Coronary artery (tissue), 2 donors: ENCODE data around the gene STPG4.

Experiments used
- DNase-seq: peaks from one replicate; pipeline ENCODE4 v3.0.0-alpha.2; 2017; ENCODE audit warnings: low spot score
- H3K27ac ChIP-seq, 2 donors: fragments of 200-600 bp; sonication (generic); one replicate each; pipeline ENCODE4 v1.5.1; 2016 to 2019
- H3K4me3 ChIP-seq: fragments of 200-600 bp; sonication (generic); 2 replicates; pipeline ENCODE4 v1.5.1; 2016; ENCODE audit warnings: mild to moderate bottlenecking, moderate library complexity
- TF ChIP-seq, protein P1 (sequence below): fragments of 200-600 bp; sonication (generic); IDR thresholded peaks from one replicate; pipeline ENCODE4 v1.5.1; 2019; ENCODE audit warnings: antibody characterized with exemption

Gene STPG4

DNA sequence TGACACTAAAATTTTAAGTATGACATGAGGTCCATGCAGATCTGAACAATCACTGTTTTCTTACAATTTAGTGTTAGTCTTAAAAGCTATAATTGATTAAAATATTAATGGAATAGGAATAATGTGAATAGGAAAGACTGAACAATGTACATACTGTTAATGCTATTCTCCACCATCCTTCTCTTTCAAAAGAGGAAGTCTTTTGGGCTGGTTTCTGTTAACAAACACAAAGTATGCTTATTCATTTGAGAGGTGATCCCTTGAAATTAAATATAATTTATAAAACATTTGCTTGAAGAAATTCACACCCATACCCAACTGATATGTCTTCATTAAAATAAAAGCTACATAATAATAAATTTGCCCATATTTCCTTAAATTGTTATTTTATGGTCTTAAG is 2.3 kb downstream of the STPG4 start:
- Histone ChIP-seq H3K4me3 (no peak overlapping the region), H3K27ac (no peak overlapping the region)
- DNase-seq = no peak
- TF ChIP-seq, protein P1, sequence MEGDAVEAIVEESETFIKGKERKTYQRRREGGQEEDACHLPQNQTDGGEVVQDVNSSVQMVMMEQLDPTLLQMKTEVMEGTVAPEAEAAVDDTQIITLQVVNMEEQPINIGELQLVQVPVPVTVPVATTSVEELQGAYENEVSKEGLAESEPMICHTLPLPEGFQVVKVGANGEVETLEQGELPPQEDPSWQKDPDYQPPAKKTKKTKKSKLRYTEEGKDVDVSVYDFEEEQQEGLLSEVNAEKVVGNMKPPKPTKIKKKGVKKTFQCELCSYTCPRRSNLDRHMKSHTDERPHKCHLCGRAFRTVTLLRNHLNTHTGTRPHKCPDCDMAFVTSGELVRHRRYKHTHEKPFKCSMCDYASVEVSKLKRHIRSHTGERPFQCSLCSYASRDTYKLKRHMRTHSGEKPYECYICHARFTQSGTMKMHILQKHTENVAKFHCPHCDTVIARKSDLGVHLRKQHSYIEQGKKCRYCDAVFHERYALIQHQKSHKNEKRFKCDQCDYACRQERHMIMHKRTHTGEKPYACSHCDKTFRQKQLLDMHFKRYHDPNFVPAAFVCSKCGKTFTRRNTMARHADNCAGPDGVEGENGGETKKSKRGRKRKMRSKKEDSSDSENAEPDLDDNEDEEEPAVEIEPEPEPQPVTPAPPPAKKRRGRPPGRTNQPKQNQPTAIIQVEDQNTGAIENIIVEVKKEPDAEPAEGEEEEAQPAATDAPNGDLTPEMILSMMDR = no peak

DNA sequence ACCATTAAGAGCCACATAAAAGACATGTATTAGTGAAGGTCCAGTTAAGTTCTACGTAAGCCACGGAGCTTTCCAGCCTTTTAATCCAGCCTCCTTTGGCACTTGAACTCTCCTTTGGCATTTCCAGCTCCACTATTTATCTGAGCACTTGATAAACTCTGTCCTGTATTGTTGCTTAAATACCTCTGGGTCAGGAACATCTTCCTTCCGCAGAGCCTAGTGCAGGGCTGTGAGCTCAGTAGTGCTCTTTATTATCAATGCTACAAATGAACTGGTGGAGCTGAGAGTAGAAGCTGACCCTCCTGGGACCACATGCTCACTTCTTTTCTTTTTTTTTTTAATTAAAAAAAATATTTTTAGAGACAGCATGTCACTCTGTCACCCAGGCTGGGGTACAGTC is 4.9 kb downstream of the STPG4 start:
- H3K4me3 ChIP-seq = no peak overlapping the region
- TF ChIP-seq, protein P1 = no peak
- H3K27ac ChIP-seq = no peak overlapping the region
- DNase-seq = no peak

DNA sequence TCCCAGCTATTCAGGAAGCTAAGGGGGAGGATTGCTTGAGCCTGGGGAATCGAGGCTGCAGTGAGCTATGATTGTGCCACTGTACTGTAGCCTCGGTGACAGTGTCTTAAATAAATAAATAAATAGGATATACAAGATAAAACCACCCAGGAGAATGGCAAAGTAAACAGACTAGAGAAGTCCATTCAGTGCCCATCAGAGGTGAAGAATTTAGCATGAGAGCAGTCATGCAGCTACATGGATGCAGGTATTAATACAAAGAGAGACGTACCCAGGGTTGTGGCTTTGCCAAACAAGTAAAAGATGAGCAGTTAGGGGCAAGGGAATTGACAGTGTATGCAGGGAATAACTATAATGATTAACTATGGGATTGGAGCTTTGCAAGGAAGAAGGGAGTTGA is 8.1 kb downstream of the STPG4 start:
- H3K4me3 ChIP-seq = no peak overlapping the region
- no peak for DNase-seq
- H3K27ac ChIP-seq = no peak overlapping the region
- TF ChIP-seq, protein P1 = no peak

DNA sequence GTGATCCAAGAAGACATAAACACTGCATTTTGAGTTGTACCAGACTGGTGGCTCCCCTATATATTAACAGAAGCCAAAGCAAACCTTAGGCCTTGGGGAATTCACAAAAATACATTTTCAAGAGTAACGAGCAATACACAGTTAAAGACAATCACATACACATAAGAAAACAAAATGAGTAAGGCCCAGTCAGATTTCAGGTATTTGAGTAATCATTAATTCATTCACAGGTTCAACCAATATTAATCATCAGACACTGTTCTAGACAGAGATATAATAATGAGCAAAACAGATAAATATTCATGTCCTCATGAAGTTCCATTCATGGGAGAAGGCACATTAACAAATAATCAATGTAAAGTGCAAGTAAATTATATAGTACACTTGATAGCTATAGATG is 9.6 kb downstream of the STPG4 start:
- H3K27ac ChIP-seq = no peak overlapping the region
- TF ChIP-seq, protein P1 = no peak
- no peak for DNase-seq
- no peak overlapping the region for H3K4me3 ChIP-seq

DNA sequence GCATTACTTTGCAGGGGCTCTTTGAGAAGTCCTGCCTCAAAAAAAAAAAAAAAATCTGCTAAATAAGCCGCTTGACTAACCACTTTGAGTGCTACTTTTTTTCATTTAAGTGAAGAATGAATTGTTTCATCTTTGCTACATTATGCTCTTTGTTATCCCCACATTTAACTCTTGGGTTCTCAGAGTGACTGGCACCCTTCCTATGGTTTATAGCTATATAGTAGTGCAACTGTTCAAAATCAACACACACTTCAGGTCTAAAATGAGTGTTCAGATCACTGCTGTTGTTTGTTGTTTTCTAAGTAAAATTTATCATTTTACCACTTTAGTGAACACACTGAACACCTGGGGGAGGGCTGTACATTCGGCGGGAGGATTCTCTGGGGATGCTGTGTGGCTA is 13.6 kb downstream of the STPG4 start:
- TF ChIP-seq, protein P1 = no peak
- Histone ChIP-seq H3K4me3 (no peak overlapping the region), H3K27ac (no peak overlapping the region)
- no peak for DNase-seq

DNA sequence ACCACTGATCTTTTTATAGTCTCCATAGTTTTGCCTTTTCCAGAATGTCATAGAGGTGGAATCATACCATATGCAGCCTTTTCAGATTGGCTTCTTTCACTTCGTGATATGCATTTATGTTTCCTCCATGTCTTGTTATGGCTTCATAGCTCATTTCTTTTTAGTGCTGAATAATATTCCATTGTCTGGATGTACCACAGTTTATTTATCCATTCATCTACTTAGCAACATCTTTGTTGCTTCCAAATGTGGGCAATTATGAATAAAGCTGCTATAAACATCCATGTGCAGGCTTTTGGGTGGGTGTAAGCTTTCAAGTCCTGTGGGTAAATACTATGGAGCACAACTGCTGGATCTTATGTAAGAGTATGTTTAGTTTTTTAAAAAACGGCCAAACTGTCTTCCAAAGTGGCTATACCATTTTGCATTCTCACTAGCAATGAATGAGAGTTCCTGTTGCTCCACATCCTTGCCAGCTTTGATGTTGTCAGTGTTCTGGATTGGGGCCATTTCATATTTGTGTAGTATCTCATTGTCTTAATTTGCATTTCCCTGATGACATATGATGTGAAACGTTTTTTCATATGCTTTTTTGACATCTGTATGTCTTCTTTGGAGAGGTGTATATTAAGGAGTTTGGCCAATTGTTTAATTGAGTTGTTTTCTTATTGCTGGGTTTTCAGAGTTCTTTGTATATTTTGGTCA is 20.6 kb downstream of the STPG4 start:
- H3K27ac ChIP-seq = no peak overlapping the region

DNA sequence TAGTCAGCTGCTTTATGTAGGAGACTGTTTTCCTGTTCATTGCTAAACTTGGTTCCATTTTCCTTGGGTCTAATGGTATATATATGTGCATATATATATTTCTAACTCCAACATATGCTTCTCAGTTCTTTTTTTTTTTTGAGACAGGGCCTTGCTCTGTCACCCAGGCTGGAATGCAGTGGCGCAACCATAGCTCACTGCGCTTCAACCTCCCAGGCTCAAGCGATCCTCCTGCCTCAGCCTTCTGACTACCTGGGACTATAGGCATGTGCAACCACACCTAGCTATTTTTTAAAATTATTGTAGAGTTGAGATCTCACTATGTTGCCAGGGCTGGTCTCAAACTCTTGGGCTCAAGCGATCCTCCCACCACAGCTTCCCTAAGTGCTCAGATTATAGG is 22.1 kb downstream of the STPG4 start:
- TF ChIP-seq, protein P1 = no peak
- H3K4me3 ChIP-seq = no peak overlapping the region
- H3K27ac ChIP-seq = no peak overlapping the region
- no peak for DNase-seq

More for the DNA sequence above, 20.6 kb downstream of the STPG4 start:
- no peak overlapping the region for H3K4me3 ChIP-seq
- TF ChIP-seq, protein P1 = no peak
- no peak for DNase-seq
